K562 (cell line): Measurements from ENCODE around the gene ZC3H10. TPM values are rescaled to one million over a fixed set of nuclear protein-coding genes. Genes with fewer than 3 reads are reported as not detected.

Experiments
- ATF6 ChIP-seq: sonication (generic); formaldehyde crosslinking; IDR thresholded peaks from 2 replicates; pipeline ENCODE4 v1.4.0; 2020; ENCODE audit warnings: mild to moderate bottlenecking, missing genetic modification reagents
- BDP1 ChIP-seq: IDR thresholded peaks from 3 replicates; pipeline ENCODE4 v1.6.1; 2011; ENCODE audit not compliant: insufficient read length, insufficient read depth
- CTCFL ChIP-seq: IDR thresholded peaks from 2 replicates; pipeline ENCODE4 v1.6.1; 2011; ENCODE audit warnings: borderline replicate concordance, low read depth, mild to moderate bottlenecking, moderate library complexity, low read length; ENCODE audit not compliant: insufficient read depth, poor library complexity, severe bottlenecking
- DPF2 ChIP-seq: fragments of 450-650 bp; IDR thresholded peaks from 2 replicates; pipeline ENCODE4 v1.6.1; 2016
- GTF2F1 ChIP-seq: IDR thresholded peaks from 2 replicates; pipeline ENCODE4 v1.6.1; 2011; ENCODE audit warnings: low read depth, low read length, improper control_type of control experiment
- JUND ChIP-seq, 2 experiments: IDR thresholded peaks; 2 replicates in 1 of 2; 3 replicates in 1 of 2; pipeline ENCODE4 v1.6.1; 2011; ENCODE audit warnings: borderline replicate concordance in 2 of 2, low read depth in 2 of 2, low read length in 2 of 2, improper control_type of control experiment in 1 of 2, missing biosample characterization in 1 of 2, missing genetic modification characterization in 1 of 2, missing genetic modification reagents in 1 of 2
- KAT2B ChIP-seq: IDR thresholded peaks from one replicate; pipeline ENCODE4 v1.6.1; 2012; ENCODE audit warnings: low read depth, mild to moderate bottlenecking, control low read depth, inconsistent platforms, low read length, moderate library complexity
- MIER1 ChIP-seq: fragments of 450-650 bp; IDR thresholded peaks from 2 replicates; pipeline ENCODE4 v1.6.1; 2016; ENCODE audit warnings: antibody characterized with exemption, mild to moderate bottlenecking, low read depth
- NR3C1 ChIP-seq: sonication (generic); formaldehyde crosslinking; IDR thresholded peaks from 2 replicates; pipeline ENCODE4 v1.8.1; 2022; ENCODE audit warnings: missing genetic modification reagents
- PTRF ChIP-seq: fragments of 450-650 bp; IDR thresholded peaks from 2 replicates; pipeline ENCODE4 v1.6.1; 2016; ENCODE audit warnings: mild to moderate bottlenecking, missing genetic modification characterization, missing compliant biosample characterization
- TAF1 ChIP-seq: IDR thresholded peaks from 2 replicates; pipeline ENCODE4 v1.6.1; 2011; ENCODE audit warnings: mild to moderate bottlenecking, low read length, moderate library complexity; ENCODE audit not compliant: insufficient read depth, control insufficient read depth, severe bottlenecking; ENCODE audit errors: extremely low read depth
- WHSC1 ChIP-seq: IDR thresholded peaks from one replicate; pipeline ENCODE4 v1.6.1; 2012; ENCODE audit warnings: low read length, control low read depth, inconsistent platforms
- polyA plus RNA-seq, 8 experiments: library from polyadenylated mRNA; depleted of rRNA in 4 of 8; stranded (reverse) in 5 of 8; unstranded in 3 of 8; fragments of >200 nt; fragmentation: Nextera tagmentation in 2 of 8; fragmentation: Illumina TruSeq in 1 of 8; extraction: Ambion mirVana in 2 of 8; extraction: Trizol in 1 of 8; gene quantifications; 2 replicates each; pipeline versions ENCODE4 v1.2.1 to v1.2.3, GENCODE V29; 2011 to 2014; ENCODE audit warnings: inconsistent platforms in 1 of 8, missing spikeins in 1 of 8
- total RNA-seq, 7 experiments: library from RNA; depleted of rRNA in 6 of 7; stranded (reverse); fragments of >200 nt in 6 of 7; fragmentation: Illumina TruSeq in 2 of 7; extraction: Trizol in 2 of 7; gene quantifications; 2 replicates each; pipeline versions ENCODE4 v1.2.1 to v1.2.3, GENCODE V29; 2011 to 2021; ENCODE audit warnings: low replicate concordance in 1 of 7
- TF ChIP-seq, protein P1 (sequence below): fragments of 450-650 bp; IDR thresholded peaks from 2 replicates; pipeline ENCODE4 v1.6.1; 2017; ENCODE audit warnings: antibody characterized with exemption
- TF ChIP-seq, protein P2 (sequence below): fragments of 150-350 bp; conservative IDR thresholded peaks from 2 replicates; pipeline ENCODE4 v1.6.1; 2014; ENCODE audit warnings: low read length
- TF ChIP-seq, protein P3 (sequence below): fragments of 250-450 bp; sonication (Bioruptor Pico); IDR thresholded peaks from 2 replicates; pipeline ENCODE4 v1.5.0; 2022; ENCODE audit warnings: mild to moderate bottlenecking

The ZC3H10 gene
- total and polyA plus RNA-seq, 9 of the 15 experiments (the other 6 are each of a cell fraction or from before 2014, with no cell fraction given), result 0.31 to 4.1 (median 1.6) TPM

- TF ChIP-seq, protein P1, sequence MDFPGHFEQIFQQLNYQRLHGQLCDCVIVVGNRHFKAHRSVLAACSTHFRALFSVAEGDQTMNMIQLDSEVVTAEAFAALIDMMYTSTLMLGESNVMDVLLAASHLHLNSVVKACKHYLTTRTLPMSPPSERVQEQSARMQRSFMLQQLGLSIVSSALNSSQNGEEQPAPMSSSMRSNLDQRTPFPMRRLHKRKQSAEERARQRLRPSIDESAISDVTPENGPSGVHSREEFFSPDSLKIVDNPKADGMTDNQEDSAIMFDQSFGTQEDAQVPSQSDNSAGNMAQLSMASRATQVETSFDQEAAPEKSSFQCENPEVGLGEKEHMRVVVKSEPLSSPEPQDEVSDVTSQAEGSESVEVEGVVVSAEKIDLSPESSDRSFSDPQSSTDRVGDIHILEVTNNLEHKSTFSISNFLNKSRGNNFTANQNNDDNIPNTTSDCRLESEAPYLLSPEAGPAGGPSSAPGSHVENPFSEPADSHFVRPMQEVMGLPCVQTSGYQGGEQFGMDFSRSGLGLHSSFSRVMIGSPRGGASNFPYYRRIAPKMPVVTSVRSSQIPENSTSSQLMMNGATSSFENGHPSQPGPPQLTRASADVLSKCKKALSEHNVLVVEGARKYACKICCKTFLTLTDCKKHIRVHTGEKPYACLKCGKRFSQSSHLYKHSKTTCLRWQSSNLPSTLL, result no peak
- TF ChIP-seq CTCFL (peak; percentile 77), DPF2 (no peak), JUND (IDR thresholded peaks at IDR 0.05; ENCODE audit: borderline replicate concordance, low read depth, low read length) (peak; percentile 15; the same call in 1 of the 2 replicates), JUND (tag; IDR thresholded peaks at IDR 0.05; ENCODE audit: borderline replicate concordance, low read depth, low read length) (no peak), MIER1 (no peak), WHSC1 (no peak), KAT2B (no peak), GTF2F1 (no peak), NR3C1 (CRISPR knock-in tag) (no peak), TAF1 (no peak), ATF6 (CRISPR knock-in tag) (0 out of 2 replicates have a peak, but pooled peaks have one; percentile 58), PTRF (no peak), BDP1 (no peak)
- TF ChIP-seq, protein P2, sequence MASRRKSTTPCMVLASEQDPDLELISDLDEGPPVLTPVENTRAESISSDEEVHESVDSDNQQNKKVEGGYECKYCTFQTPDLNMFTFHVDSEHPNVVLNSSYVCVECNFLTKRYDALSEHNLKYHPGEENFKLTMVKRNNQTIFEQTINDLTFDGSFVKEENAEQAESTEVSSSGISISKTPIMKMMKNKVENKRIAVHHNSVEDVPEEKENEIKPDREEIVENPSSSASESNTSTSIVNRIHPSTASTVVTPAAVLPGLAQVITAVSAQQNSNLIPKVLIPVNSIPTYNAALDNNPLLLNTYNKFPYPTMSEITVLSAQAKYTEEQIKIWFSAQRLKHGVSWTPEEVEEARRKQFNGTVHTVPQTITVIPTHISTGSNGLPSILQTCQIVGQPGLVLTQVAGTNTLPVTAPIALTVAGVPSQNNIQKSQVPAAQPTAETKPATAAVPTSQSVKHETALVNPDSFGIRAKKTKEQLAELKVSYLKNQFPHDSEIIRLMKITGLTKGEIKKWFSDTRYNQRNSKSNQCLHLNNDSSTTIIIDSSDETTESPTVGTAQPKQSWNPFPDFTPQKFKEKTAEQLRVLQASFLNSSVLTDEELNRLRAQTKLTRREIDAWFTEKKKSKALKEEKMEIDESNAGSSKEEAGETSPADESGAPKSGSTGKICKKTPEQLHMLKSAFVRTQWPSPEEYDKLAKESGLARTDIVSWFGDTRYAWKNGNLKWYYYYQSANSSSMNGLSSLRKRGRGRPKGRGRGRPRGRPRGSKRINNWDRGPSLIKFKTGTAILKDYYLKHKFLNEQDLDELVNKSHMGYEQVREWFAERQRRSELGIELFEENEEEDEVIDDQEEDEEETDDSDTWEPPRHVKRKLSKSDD, result no peak
- TF ChIP-seq, protein P3, sequence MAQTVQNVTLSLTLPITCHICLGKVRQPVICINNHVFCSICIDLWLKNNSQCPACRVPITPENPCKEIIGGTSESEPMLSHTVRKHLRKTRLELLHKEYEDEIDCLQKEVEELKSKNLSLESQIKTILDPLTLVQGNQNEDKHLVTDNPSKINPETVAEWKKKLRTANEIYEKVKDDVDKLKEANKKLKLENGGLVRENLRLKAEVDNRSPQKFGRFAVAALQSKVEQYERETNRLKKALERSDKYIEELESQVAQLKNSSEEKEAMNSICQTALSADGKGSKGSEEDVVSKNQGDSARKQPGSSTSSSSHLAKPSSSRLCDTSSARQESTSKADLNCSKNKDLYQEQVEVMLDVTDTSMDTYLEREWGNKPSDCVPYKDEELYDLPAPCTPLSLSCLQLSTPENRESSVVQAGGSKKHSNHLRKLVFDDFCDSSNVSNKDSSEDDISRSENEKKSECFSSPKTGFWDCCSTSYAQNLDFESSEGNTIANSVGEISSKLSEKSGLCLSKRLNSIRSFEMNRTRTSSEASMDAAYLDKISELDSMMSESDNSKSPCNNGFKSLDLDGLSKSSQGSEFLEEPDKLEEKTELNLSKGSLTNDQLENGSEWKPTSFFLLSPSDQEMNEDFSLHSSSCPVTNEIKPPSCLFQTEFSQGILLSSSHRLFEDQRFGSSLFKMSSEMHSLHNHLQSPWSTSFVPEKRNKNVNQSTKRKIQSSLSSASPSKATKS, result no peak
Measured at GRCh38 chr12:56157201-56158028, 39.3 kb downstream of the ZC3H10 start (continued).
